Measurements from ENCODE around the gene HIVEP1. TPM values are rescaled to one million over a fixed set of nuclear protein-coding genes. Genes with fewer than 3 reads are reported as not detected.

The HIVEP1 gene
- total RNA-seq, 1 donor from 2014 or later = 69.4 TPM

- Mint-ChIP-seq H3K27me3 (ENCODE audit: low read depth) (no peaks in the 10 kb centered on the region), H3K36me3 (peaks cover 21% of the 10 kb centered on the region), H3K4me1 (peaks cover 41% of the 10 kb centered on the region), H3K4me3 (peak overlapping the region; percentile 92), H3K9me3 (peaks cover 5% of the 10 kb centered on the region), H3K27ac (peak overlapping the region; percentile 97)
- TF ChIP-seq, protein P1, sequence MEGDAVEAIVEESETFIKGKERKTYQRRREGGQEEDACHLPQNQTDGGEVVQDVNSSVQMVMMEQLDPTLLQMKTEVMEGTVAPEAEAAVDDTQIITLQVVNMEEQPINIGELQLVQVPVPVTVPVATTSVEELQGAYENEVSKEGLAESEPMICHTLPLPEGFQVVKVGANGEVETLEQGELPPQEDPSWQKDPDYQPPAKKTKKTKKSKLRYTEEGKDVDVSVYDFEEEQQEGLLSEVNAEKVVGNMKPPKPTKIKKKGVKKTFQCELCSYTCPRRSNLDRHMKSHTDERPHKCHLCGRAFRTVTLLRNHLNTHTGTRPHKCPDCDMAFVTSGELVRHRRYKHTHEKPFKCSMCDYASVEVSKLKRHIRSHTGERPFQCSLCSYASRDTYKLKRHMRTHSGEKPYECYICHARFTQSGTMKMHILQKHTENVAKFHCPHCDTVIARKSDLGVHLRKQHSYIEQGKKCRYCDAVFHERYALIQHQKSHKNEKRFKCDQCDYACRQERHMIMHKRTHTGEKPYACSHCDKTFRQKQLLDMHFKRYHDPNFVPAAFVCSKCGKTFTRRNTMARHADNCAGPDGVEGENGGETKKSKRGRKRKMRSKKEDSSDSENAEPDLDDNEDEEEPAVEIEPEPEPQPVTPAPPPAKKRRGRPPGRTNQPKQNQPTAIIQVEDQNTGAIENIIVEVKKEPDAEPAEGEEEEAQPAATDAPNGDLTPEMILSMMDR (IDR thresholded peaks at IDR 0.05; ENCODE audit: unreplicated experiment) = no peak
- no peak for DNase-seq (ENCODE audit: low spot score in 2 of 2, unreplicated experiment in 2 of 2)
Observed at GRCh38 chr6:12013307-12013719, 1.2 kb downstream of the HIVEP1 start.

- Mint-ChIP-seq H3K27ac (peak overlapping the region; percentile 97), H3K36me3 (peaks cover 28% of the 10 kb centered on the region), H3K4me3 (peak overlapping the region; percentile 92), H3K4me1 (peaks cover 42% of the 10 kb centered on the region), H3K27me3 (ENCODE audit: low read depth) (no peaks in the 10 kb centered on the region), H3K9me3 (peaks cover 5% of the 10 kb centered on the region)
- no peak for DNase-seq (ENCODE audit: low spot score in 2 of 2, unreplicated experiment in 2 of 2)
- TF ChIP-seq, protein P1 (IDR thresholded peaks at IDR 0.05; ENCODE audit: unreplicated experiment) = no peak
Observed at GRCh38 chr6:12014027-12014872, 2.1 kb downstream of the HIVEP1 start.

DNA sequence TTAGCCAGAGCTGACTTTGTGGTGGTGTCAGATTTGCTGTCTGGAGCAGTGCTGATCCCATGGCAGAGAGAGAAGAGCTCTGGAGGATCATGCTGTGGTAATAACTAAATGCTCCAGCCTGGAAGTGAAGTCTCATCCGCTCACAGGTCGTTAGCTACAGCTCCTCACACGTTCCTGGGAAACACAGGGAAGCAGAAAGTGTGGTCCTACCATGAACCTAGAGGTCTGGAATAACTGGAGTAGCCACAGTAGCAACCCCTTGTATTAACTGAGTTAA, 2.7 kb downstream of the HIVEP1 start:
- Mint-ChIP-seq H3K27me3 (ENCODE audit: low read depth) (no peaks in the 10 kb centered on the region), H3K4me1 (peaks cover 40% of the 10 kb centered on the region), H3K9me3 (peaks cover 5% of the 10 kb centered on the region), H3K4me3 (peak overlapping the region; percentile 33), H3K36me3 (peaks cover 34% of the 10 kb centered on the region), H3K27ac (peak overlapping the region; percentile 83)
- TF ChIP-seq, protein P1 (IDR thresholded peaks at IDR 0.05; ENCODE audit: unreplicated experiment) = no peak
- no peak for DNase-seq (ENCODE audit: low spot score in 2 of 2, unreplicated experiment in 2 of 2)

- peaks cover 38% of the 10 kb centered on the region for H3K4me1 Mint-ChIP-seq
- peaks cover 47% of the 10 kb centered on the region for H3K36me3 Mint-ChIP-seq
- no peak overlapping the region for H3K27ac Mint-ChIP-seq
- no peak overlapping the region for H3K4me3 Mint-ChIP-seq
- TF ChIP-seq, protein P1 (IDR thresholded peaks at IDR 0.05; ENCODE audit: unreplicated experiment) = no peak
- peaks cover 5% of the 10 kb centered on the region for H3K9me3 Mint-ChIP-seq
- DNase-seq (ENCODE audit: low spot score in 2 of 2, unreplicated experiment in 2 of 2) = no peak
- H3K27me3 Mint-ChIP-seq (ENCODE audit: low read depth) = no peaks in the 10 kb centered on the region
Observed at GRCh38 chr6:12017263-12017662, 5.2 kb downstream of the HIVEP1 start.

- H3K9me3 Mint-ChIP-seq = peaks cover 5% of the 10 kb centered on the region
- no peaks in the 10 kb centered on the region for H3K27me3 Mint-ChIP-seq (ENCODE audit: low read depth)
- TF ChIP-seq, protein P1 (IDR thresholded peaks at IDR 0.05; ENCODE audit: unreplicated experiment) = no peak
- H3K36me3 Mint-ChIP-seq = peaks cover 47% of the 10 kb centered on the region
- H3K4me3 Mint-ChIP-seq = no peak overlapping the region
- no peak for DNase-seq (ENCODE audit: low spot score in 2 of 2, unreplicated experiment in 2 of 2)
- H3K4me1 Mint-ChIP-seq = peaks cover 45% of the 10 kb centered on the region
- no peak overlapping the region for H3K27ac Mint-ChIP-seq
Observed at GRCh38 chr6:12017876-12018401, 5.8 kb downstream of the HIVEP1 start.

Data from mesothelial cell of epicardium (in vitro differentiated cells).